Stimulated activated CD4-positive, alpha-beta T cell treated with anti-CD3 and anti-CD28 coated beads, Interleukin-12 subunit alpha, Interleukin-12 subunit beta, amount 100 ng/mL, for 24 hours (primary cell): ENCODE data around the gene BRICD5.
"Not testable (repeated sequence)": the region's sequence is repeated elsewhere in the genome, so short reads cannot be mapped to it uniquely, and the experiment has no call there.

ENCODE experiments used
- DNase-seq, 2 experiments: peaks; one replicate each; pipeline ENCODE4 v3.0.0-alpha.2; 2020; ENCODE audit warnings: low read depth in 2 of 2

The BRICD5 gene

GRCh38 chr16:2210386-2211365, at the start of gene BRICD5:
Gene BRICD5 (minus strand): TSS chr16:2210863. CDS start chr16:2210833, 30 bp downstream.
- no peak for DNase-seq

DNA sequence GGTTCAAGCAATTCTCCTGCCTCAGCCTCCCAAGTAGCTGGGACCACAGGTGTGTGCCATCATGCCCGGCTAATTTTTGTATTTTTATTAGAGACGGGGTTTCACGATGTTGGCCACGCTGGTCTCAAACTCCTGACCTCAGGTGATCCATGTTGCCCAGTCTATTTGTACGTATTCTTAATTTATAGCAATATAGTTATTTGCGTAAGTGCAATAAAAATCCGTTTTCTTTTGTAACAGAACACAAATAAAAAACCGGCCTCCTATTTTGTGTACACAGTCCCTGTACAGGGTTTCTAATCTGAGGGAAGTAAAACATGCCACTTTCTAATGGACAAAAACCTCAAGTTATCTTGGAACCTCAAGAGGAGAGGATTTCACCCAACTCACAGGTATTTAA, 49.6 kb upstream of the BRICD5 start:
- DNase-seq = no peak

DNA sequence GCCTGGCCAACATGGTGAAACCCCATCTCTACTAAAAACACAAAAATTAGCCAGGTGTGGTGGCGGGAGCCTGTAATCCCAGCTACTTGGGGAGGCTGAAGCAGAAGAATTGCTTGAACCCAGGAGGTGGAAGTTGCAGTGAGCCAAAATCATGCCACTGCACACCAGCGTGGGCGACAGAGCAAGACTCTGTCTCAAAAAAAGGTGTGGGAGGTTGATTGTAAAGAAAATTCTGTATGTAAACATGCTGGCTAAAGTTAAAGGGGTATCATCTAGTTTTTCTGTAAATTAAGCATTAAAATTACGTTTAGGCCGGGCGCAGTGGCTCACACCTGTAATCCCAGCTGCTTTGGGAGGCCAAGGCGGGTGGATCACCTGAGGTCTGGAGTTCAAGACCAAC, 47.9 kb upstream of the BRICD5 start:
- DNase-seq = not testable (repeated sequence)

DNA sequence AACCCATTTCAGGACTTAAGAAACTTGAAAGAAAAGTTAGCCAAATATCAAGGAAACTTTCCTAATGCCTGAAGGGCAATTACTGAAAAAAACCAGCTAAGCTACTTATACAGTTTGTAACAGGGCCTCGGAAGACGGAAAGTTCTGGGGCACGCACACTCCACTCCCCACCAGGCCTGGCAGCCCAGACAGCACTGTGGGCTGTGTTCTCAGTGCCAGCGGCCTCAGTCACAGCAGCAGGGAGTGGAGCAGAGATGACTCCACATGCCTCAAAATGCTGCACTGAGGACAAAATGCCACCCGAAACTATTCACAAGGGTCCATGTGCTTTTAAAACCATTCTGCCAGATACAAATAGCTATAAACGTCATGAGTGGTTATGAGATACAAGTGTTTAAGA, 47.1 kb upstream of the BRICD5 start:
- no peak for DNase-seq

DNA sequence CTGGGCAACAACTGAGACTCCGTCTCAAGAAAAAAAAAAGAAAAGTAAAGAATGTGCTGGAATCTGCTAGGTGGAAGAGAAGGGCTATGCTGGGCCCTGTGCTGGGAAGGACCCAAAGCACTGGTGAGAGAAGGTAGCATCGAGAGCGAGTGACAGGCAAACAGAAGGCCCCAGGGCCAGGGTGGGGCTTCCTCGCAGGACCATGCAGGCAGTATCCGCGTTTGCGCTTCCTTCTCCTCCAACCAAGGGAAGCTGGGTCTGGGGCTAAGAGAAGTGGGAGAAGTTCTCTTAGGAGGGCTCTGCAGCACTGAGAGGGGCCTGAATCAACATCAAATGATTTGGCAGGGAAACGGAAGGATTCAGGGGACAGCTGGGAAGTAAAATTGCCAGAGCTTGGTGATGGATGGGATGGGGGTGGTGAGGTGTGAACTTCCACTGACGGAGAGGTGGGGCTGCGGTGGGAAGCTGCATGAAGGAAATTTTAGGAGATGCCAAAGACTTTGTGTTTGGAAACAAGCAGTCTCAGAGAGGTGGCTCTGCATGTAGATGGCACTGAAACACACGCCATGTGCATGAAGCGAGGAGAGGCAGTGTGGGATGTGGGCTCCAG, 46.0 kb upstream of the BRICD5 start:
- DNase-seq = no peak

DNA sequence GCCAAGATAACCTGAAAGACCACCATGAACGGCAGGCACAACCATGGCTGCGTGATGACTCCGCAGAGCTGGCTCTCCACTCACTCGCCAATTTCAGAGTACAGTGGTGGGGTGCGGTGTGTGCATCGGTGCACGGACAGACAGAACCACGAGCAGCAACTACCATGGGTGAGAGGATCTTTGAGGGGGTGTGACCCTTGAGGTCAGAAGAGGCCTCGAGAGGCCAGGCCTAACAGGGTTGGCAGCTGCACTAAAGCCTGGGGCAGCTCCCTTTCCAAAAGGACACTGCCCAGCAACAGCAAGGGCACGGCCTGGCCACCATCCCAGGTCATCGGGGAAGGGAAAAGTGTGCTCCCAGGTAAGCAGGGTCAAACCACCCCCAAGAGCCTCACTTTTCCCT, 42.6 kb upstream of the BRICD5 start:
- DNase-seq = no peak

DNA sequence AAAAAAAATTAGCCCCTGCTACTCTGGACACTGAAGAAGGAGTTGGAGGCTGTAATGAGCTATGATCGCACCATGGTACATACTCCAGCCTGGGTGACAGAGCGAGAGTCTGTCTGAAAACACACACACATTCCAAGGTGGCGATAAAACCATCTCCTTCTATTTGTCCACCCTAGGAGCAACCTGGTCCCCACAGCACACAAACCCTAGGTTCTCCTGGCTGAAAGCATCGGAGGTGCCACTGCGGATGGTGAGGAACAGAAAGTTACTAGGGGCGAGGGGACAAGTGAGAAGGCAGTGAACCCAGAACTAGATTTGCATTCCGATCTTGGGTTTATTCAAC, 42.1 kb upstream of the BRICD5 start:
- no peak for DNase-seq

DNA sequence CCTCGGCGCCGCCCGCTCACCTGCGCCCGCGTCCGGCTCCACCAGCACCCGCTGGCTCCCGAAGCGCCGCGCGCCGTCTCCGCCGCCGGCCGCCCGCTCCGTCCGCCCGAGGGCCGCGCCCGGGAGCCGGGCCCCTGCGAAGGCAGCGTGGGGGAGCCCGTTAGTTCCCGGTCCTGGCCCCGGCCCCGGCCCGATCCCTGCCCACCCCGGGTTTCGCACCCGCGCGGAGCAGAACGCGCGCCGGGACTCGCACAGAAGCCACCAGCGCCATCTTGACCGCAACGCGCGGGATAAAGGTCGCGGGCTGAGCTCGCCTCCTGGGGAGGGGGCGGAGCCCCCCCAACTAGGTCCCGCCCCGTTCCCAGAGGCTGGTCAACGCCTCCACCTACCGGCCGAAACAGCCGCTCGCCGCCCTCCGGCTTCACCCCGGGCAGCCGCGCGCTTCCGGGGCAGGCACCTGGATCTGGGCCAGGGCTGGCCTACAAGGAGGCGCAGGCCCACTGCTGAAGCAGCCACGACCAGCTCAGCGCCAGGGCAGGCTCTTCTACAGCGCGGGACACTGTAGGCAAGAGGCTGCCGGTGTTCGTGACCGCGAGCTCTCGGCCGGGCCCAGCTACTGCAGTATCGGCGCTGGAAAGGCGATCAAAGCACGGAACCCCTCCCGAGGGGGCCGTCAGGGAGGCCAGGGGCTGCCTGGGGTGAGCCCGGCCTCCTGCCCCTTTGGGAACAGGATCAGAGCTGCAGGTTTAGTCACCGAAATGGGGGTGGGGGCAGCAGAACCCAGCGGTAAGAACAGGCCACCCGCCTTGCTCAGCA, 40.8 kb upstream of the BRICD5 start, which contains the start of gene ECI1:
Gene ECI1, minus strand, starts transcription at position 292 of the 816 bp plus-strand sequence. Its CDS starts 21 bp downstream, at position 271.
- DNase-seq = peak; percentile 55 to 85

GRCh38 chr16:2250652-2251295, 40.1 kb upstream of the BRICD5 start:
- DNase-seq = no peak

GRCh38 chr16:2246301-2246885, 35.7 kb upstream of the BRICD5 start:
- DNase-seq = no peak

GRCh38 chr16:2244926-2245795, 34.5 kb upstream of the BRICD5 start:
- DNase-seq = no peak

- no peak for DNase-seq
Observed at GRCh38 chr16:2244301-2244700, 33.6 kb upstream of the BRICD5 start.

GRCh38 chr16:2243781-2244180, 33.1 kb upstream of the BRICD5 start:
- no peak for DNase-seq

- no peak for DNase-seq
Observed at GRCh38 chr16:2243031-2243528, 32.4 kb upstream of the BRICD5 start.

DNA sequence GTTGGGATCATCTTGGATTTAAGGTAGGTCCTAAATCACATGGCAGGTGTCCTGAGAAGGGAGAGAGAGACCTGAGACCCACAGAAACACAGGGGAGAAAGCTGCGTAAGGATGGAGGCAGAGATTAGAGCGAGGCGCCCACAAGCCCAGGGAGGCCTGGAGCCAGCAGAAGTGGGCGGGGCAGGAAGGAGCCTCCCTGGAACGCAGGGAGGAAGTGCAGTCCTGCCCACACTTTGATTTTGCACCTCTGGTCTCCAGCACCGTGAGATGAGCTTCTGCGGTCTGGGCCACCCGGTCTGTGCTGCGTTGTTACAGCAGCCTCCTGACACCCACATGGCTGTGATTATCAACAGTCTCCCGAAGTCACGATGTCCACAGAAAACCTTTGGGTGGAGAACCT, 31.9 kb upstream of the BRICD5 start:
- no peak for DNase-seq

GRCh38 chr16:2240331-2240730, 29.7 kb upstream of the BRICD5 start:
- not testable (repeated sequence) for DNase-seq

DNA sequence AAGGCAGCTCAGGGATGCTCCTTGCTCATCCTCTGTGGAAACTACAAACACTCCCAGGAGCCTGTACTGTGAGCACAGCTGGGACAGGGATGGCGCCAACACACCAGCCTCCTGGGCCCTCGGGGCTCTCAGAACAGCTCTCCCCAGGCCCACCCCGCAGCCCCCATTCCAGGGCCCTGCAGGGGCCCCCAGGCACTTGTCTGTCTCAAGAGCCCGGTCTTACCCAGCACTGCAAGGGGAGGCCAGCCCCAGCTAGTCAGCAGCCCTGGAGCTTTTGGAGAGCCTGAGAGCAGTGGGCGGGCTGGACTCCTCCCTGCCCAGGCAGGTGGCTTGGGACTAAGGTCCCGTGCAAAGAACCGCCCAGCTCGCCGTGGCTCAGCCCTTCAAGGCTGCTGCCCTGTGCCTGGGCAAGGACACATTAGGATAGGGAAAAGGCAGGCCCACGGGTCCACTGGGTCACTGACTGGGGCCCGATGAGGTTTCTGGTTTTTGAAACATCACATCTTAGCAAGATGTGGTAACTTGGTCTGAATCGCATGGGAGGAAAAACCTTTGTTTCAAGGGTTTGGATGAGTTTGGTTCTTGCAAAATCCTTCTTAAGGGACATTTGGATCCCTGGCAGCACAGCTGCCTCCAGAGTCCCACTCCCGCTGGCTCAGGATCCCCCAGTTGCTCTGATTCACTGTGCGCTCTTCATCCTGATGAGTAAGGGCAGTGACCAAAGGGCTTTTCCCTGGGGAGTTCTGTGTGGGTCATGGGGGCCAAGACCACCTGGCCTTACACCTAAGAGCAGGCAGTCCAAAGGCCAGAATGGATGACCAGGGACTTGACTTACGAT, 28.4 kb upstream of the BRICD5 start:
- no peak for DNase-seq

- no peak for DNase-seq
Observed at GRCh38 chr16:2238150-2238837, 27.6 kb upstream of the BRICD5 start.
